DND-41 (cell line): ENCODE results near the gene AUTS2.

ENCODE experiments used
- ATAC-seq: fragments of 200-7000 bp; cut with Tn5 transposase; 3 replicates; pipeline ENCODE4 v1.9.1; 2021; ENCODE audit warnings: low read depth; ENCODE audit not compliant: insufficient read depth
- DNase-seq: peaks from one replicate; pipeline ENCODE4 v3.0.0-alpha.2; 2020
- H2AFZ ChIP-seq: 2 replicates; pipeline ENCODE4 v1.6.0; 2012; ENCODE audit warnings: low read depth, low read length
- H3K27ac ChIP-seq: 2 replicates; pipeline ENCODE4 v1.5.1; 2012; ENCODE audit warnings: low read length, inconsistent platforms
- H3K27me3 ChIP-seq: fragments of 200-600 bp; sonication (generic); 2 replicates; pipeline ENCODE4 v1.6.0; 2012; ENCODE audit warnings: low read length, mild to moderate bottlenecking, inconsistent platforms; ENCODE audit not compliant: insufficient read depth, poor library complexity
- H3K36me3 ChIP-seq: 2 replicates; pipeline ENCODE4 v1.5.1; 2012; ENCODE audit warnings: low read length, inconsistent platforms; ENCODE audit not compliant: insufficient read depth
- H3K4me1 ChIP-seq: 2 replicates; pipeline ENCODE4 v1.5.1; 2012; ENCODE audit warnings: mild to moderate bottlenecking, low read length; ENCODE audit not compliant: insufficient read depth
- H3K4me2 ChIP-seq: 2 replicates; pipeline ENCODE4 v1.6.0; 2012; ENCODE audit warnings: mild to moderate bottlenecking, moderate library complexity, low read length, inconsistent platforms; ENCODE audit not compliant: insufficient read depth
- H3K4me3 ChIP-seq, 2 experiments: fragments of 200-600 bp in 1 of 2; shearing (Covaris generic) in 1 of 2; 2 replicates each; pipeline ENCODE4 v1.5.1; 2012 to 2016; ENCODE audit warnings: inconsistent platforms in 2 of 2, low read length in 2 of 2, mild to moderate bottlenecking in 2 of 2, low read depth in 1 of 2, moderate library complexity in 1 of 2
- H3K79me2 ChIP-seq: 2 replicates; pipeline ENCODE4 v1.6.0; 2012; ENCODE audit warnings: low read length, inconsistent platforms; ENCODE audit not compliant: insufficient read depth
- H3K9ac ChIP-seq: 2 replicates; pipeline ENCODE4 v1.6.0; 2012; ENCODE audit warnings: low read depth, mild to moderate bottlenecking, inconsistent platforms, low read length, moderate library complexity
- H3K9me3 ChIP-seq: 2 replicates; pipeline ENCODE4 v1.5.1; 2012; ENCODE audit warnings: low read length, moderate library complexity, mild to moderate bottlenecking, inconsistent platforms; ENCODE audit not compliant: insufficient read depth, severe bottlenecking
- H4K20me1 ChIP-seq: 2 replicates; pipeline ENCODE4 v1.6.0; 2012; ENCODE audit warnings: low read length; ENCODE audit not compliant: insufficient read depth
- CTCF ChIP-seq: IDR thresholded peaks from 2 replicates; pipeline ENCODE4 v1.5.1; 2012; ENCODE audit warnings: borderline replicate concordance, low read length, moderate library complexity, mild to moderate bottlenecking; ENCODE audit not compliant: poor library complexity, severe bottlenecking; ENCODE audit errors: extremely low read depth
- EZH2 ChIP-seq: IDR thresholded peaks from 3 replicates; pipeline ENCODE4 v1.6.1; 2012; ENCODE audit warnings: borderline replicate concordance, low read depth, mild to moderate bottlenecking, moderate library complexity, low read length, inconsistent platforms; ENCODE audit not compliant: severe bottlenecking

The AUTS2 gene

GRCh38 chr7:70700941-70701425 lies 1102.7 kb downstream of the AUTS2 start:
- Histone ChIP-seq H3K27ac (peak overlapping the region; percentile 52), H3K4me3 (no peak overlapping the region), H2AFZ (no peak overlapping the region), H3K4me2 (peak overlapping the region; percentile 30; the same call in 1 of the 2 replicates), H3K4me1 (peaks cover 62% of the 10 kb centered on the region), H3K9ac (0 out of 2 replicates have a peak overlapping the region, but pooled peaks have one; percentile 13), H3K27me3 (no peaks in the 10 kb centered on the region), H3K36me3 (peaks cover 58% of the 10 kb centered on the region), H3K79me2 (peaks cover 100% of the 10 kb centered on the region), H4K20me1 (peaks cover 87% of the 10 kb centered on the region), H3K9me3 (no peaks in the 10 kb centered on the region)
- ATAC-seq (peak; percentile 65), DNase-seq (peak; percentile 17)
- TF ChIP-seq EZH2 (no peak), CTCF (no peak)

DNA sequence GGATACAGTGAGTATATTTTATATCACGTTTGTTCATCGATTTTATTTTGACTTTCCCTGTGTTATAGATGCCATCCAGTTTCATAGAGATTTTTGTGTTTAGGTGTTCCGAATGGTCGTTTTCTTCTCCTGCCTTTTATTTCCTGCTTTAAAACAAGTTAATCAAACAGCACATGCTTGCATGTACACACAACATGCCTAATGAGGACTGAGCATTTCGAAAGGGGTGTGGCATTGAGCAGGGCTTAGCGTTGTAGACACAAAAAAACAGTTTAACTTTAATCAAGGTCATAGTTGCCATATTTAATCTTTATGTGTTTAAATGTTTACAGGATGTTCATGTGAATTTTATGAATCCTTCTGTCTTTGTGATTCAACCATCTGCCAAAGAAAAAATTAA lies 1103.2 kb downstream of the AUTS2 start:
- no peak for TF ChIP-seq EZH2
- TF ChIP-seq CTCF, result no peak
- DNase-seq (no peak), ATAC-seq (no peak)
- Histone ChIP-seq H2AFZ (no peak overlapping the region), H4K20me1 (peaks cover 87% of the 10 kb centered on the region), H3K4me3 (no peak overlapping the region), H3K27me3 (no peaks in the 10 kb centered on the region), H3K79me2 (peaks cover 100% of the 10 kb centered on the region), H3K4me1 (peaks cover 57% of the 10 kb centered on the region), H3K4me2 (peak overlapping the region; percentile 30; the same call in 1 of the 2 replicates), H3K27ac (peak overlapping the region; percentile 52; the same call in 1 of the 2 replicates), H3K9me3 (no peaks in the 10 kb centered on the region), H3K9ac (0 out of 2 replicates have a peak overlapping the region, but pooled peaks have one; percentile 13), H3K36me3 (peaks cover 61% of the 10 kb centered on the region)

GRCh38 chr7:70701991-70702390 lies 1103.7 kb downstream of the AUTS2 start:
- ATAC-seq, result no peak
- H2AFZ ChIP-seq, result no peak overlapping the region
- no peak overlapping the region for H3K4me3 ChIP-seq
- no peak for TF ChIP-seq CTCF
- no peak for TF ChIP-seq EZH2
- H4K20me1 ChIP-seq, result peaks cover 84% of the 10 kb centered on the region
- H3K79me2 ChIP-seq, result peaks cover 100% of the 10 kb centered on the region
- no peak overlapping the region for H3K4me2 ChIP-seq
- H3K9me3 ChIP-seq, result no peaks in the 10 kb centered on the region
- no peak overlapping the region for H3K27ac ChIP-seq
- H3K9ac ChIP-seq, result no peak overlapping the region
- H3K36me3 ChIP-seq, result peaks cover 61% of the 10 kb centered on the region
- no peak for DNase-seq
- peaks cover 52% of the 10 kb centered on the region for H3K4me1 ChIP-seq
- no peaks in the 10 kb centered on the region for H3K27me3 ChIP-seq

DNA sequence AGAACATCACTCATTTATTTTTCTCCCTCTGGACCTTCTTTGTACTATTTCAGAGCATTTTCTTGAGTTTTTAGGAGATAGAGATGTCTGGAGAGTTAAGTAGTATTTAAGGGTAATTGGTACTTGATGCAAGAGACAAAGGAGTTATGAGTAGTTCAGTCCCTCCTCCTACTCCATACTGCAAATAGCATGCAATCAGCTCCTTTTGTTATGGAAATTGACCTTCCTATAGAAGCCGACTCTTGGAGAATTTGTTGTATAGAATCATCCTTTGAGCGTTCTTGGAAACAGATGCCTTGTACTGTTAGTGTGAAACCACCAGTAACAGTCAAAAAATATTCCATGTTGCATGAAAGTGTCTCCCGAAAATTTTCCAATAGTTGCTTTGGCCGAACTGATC lies 1105.5 kb downstream of the AUTS2 start:
- ATAC-seq (no peak), DNase-seq (no peak)
- Histone ChIP-seq H3K27me3 (no peaks in the 10 kb centered on the region), H3K4me2 (no peak overlapping the region), H3K9ac (no peak overlapping the region), H2AFZ (no peak overlapping the region), H3K9me3 (no peaks in the 10 kb centered on the region), H3K4me3 (no peak overlapping the region), H3K27ac (no peak overlapping the region), H3K79me2 (peaks cover 100% of the 10 kb centered on the region), H3K36me3 (peaks cover 68% of the 10 kb centered on the region), H3K4me1 (peaks cover 34% of the 10 kb centered on the region), H4K20me1 (peaks cover 79% of the 10 kb centered on the region)
- TF ChIP-seq EZH2, result no peak
- no peak for TF ChIP-seq CTCF
